Endometrial microvascular endothelial cells (primary cell): Measurements from ENCODE around the gene TBX18. TPM values are rescaled to one million over a fixed set of nuclear protein-coding genes. Genes with fewer than 3 reads are reported as not detected.

Source experiments
- in situ Hi-C: cut with HindIII; loops from 2 replicates; pipeline ENCODE4 v1.10.0; 2017; ENCODE audit warnings: low sequenced_read_pairs, low pct_unique_long_range_greater_than_20kb; ENCODE audit errors: inconsistent ontology term
- total RNA-seq: library from RNA; depleted of rRNA; stranded (reverse); fragments of >200 nt; gene quantifications from one replicate; pipeline ENCODE4 v1.2.3, GENCODE V29; 2015; ENCODE audit errors: inconsistent ontology term

The TBX18 gene
- total RNA-seq, 1 donor from 2014 or later: 0.28 TPM

DNA sequence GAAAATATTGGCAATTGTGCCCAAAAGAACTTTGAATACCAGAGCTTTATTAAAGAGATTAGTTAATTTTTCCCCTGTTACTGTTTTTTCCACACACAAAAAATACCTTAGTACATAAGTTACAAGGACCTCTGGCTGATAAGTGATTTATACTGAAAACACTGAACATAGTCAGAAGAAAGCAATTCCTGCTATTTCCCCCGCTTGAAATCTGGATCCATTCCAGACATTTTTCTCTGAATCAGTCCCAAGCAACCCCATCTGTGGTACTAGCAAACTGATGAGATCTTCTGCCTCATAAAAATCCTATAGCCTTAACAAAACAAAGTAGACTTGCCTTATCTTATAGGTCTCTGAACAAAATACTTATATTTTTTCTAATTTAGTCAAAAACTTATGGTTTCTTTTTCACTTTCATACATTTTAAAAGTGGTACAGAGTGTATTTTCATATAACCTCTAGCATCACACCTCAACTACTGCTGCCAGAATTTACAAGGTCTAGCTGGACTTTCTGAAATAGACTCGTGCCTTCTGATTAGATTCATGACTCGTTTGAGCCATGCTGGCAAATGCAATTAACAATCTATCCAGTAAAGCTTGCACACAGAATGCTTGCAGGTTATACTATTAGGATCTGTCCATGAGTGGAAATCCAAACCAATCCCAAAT lies 111.9 kb downstream of the TBX18 start:
- in situ Hi-C loops: no loop called here

DNA sequence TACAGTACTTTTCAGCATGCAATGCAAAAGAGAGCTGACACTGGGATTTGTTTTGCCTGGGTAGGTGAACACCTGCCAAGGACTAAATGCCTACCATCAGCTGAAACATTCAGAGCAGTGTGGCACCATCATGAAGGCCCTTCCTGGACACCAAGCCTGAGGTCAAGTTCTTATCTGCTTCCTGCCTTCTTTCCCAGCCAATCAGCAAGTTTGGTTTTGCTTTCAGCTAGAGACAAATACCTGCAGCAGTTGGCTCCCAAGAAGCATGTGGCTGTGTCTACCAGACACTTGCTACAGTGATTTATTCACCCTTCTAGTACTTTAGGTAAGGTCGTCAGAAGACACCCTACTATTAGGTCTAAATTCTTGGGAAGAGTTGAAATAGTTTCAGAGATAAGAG lies 112.8 kb downstream of the TBX18 start:
- in situ Hi-C loops: no loop called here

GRCh38 chr6:84648444-84648843 lies 116.0 kb downstream of the TBX18 start:
- in situ Hi-C loops: loop anchor here (25.0 kb wide), 1 partner anchor 114 kb away; the partner anchor contains the start of gene TBX18

DNA sequence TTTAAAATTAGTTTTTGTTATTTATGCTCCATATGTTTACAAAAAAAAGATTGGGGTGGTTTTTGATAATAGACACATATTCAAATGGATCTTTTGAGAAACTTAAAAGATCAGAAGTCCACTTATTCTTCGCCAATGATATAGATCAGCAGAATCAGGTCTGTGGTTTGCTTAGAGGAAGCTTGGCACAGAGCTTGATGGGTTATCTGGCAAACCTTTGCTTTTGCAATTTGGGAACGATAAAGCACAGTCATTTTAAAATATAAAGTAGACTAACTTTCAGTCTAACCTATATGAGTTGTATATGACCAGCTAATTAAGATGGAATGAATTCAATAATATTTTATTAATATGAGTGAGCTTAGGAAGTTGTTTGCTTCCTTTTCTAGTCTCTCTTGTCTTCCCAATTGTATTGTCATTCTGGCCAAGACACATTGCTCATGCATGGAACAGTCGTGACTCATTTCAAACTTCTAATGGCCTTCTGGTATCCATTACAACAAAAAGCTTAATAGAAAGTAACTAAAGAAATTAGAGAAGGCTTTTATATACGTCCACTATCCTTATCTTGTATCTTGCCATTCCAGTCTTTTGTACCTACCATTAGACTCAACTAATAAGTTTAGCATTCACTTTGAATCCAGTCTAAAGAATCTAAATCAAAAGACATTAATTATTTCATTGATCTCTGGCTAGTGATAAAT lies 118.7 kb downstream of the TBX18 start:
- in situ Hi-C loops: loop anchor here (25.0 kb wide), 1 partner anchor 117 kb away; the partner anchor contains the start of gene TBX18

- in situ Hi-C loops: loop anchor here (25.0 kb wide), 1 partner anchor 117 kb away; the partner anchor contains the start of gene TBX18
Measured at GRCh38 chr6:84645000-84645399, 119.4 kb downstream of the TBX18 start.

DNA sequence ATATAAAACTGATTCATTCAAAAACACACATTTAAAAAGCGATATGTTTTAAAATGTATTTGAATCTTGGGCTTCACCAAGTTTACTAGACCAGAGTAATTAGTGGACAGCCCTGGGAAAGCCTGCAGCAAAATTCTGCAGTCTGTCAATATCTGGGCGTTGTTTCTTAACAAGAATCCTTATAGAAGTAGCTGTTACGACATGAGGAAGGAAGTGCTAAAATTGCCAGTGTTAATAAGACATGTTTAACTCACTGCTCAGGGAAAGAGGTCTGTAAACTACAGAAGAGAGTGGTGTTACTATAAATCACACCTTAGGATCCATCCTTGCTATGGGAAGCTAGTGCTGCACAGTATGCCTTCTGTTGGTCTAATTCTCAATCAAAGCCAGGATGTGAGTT lies 120.6 kb downstream of the TBX18 start:
- in situ Hi-C loops: loop anchor here (25.0 kb wide), 1 partner anchor 119 kb away; the partner anchor contains the start of gene TBX18

GRCh38 chr6:84641076-84641475 lies 123.3 kb downstream of the TBX18 start:
- in situ Hi-C loops: loop anchor here (25.0 kb wide), 1 partner anchor 121 kb away; the partner anchor contains the start of gene TBX18

DNA sequence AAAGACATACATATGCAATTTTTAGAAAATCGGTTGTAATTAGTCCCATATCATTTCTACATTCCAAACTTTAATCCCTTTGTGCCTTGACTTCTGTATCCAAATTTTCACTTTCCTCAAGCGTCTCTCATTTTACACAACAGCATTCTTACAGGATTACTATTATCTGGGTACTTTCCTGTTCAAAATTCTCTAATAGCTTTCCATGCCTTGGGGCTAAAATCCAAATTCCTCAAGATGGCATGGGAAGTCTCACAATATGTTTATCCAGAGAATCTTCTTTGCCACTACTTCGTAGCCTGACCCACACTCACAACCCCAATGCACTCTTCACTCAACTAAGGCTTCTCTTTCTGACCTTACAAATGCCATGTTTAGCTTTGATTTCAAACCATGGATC lies 125.0 kb downstream of the TBX18 start:
- in situ Hi-C loops: loop anchor here (25.0 kb wide), 1 partner anchor 123 kb away; the partner anchor contains the start of gene TBX18

DNA sequence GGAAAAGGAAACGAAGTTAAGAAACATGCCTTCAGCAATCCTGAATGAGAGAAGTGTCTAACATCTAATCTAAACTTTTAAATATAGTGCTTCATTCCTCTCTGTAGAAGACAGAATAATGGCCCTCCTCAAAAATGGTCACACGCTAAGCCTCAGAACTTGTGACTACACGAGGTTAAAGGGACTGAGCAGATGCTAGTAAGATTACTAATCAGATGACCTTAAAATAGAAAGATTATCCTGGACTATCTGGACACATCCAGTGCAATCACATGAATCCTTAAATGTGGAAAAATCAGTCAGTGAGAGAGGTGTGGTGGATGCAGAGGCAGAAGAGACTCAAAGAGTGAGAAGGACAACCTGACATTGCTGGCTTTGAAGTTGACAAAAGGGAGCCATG lies 126.1 kb downstream of the TBX18 start:
- in situ Hi-C loops: loop anchor here (25.0 kb wide), 1 partner anchor 124 kb away; the partner anchor contains the start of gene TBX18
